GM20431 (cell line): ENCODE measurements around the gene AMIGO3.

ENCODE experiments used
- in situ Hi-C: fragments of 300-500 bp; cut with MseI, MboI; formaldehyde crosslinking; loops from one replicate; pipeline ENCODE4 v1.15.0; 2020; ENCODE audit warnings: low sequenced_read_pairs; ENCODE audit not compliant: unreplicated experiment

Gene AMIGO3

DNA sequence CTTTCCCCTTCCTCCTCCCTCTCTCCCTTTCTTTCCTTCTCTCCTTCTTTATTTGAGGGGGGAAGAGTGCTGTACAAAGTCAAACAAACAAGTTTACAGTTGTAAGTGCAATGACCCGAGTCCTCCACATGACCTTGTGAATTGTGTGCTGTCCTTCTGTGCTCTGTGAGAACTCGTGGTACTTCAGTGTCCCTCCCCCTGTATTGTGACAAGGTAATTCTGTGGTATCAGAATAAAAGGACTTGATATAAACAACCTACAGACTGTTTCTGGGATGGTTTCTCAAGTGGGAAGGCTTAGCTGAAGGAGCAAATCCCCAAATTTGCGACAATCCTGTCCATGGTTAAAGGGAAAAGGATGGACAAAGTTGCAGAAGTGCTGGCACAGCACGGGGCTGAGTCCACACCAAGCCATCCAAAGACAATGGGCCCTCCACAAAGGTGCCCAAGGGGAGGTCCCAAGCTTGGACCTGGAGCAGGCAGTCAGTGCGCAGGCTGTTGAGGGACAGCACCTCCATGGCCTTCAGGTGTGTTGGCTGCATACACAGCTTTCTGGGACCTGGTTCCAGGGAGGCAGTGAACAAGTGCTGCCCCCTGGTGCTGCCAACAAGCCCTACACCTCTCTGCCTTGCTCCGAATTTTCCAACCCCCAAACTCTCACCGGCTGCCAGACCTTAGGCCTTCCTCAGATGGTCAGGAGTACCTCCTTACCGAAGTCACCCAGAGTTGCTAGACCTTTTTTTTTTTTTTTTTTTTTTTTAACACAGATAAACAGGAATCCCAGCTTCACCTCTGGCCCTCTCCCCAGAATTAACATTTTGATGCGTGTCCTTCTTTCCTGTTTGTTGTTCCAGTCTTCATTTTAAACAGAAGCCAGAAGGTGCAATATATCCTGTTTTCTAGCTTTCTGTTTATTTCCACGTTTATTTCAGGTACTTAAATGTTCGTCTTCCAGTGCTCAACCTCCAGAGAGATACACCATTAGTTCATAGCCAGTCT is 47.9 kb downstream of the AMIGO3 start:
- in situ Hi-C loops: no loop called here

DNA sequence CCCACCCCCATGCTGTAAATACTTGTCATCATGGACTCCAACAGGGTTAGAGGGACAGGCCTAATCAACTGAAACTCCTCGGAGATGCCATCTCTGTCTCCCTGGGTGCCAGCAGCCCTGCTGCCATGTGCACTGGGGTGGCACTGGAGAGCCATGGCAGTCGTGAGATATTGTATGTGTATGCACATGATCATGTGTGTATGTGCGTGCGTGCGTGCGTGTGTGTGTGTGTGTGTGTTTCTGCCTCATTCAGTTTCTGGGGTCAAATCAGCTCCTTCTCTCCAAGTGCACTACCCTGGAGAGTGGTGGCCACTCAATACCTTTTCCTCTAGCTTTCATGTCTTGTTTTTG is 48.6 kb downstream of the AMIGO3 start:
- in situ Hi-C loops: no loop called here

DNA sequence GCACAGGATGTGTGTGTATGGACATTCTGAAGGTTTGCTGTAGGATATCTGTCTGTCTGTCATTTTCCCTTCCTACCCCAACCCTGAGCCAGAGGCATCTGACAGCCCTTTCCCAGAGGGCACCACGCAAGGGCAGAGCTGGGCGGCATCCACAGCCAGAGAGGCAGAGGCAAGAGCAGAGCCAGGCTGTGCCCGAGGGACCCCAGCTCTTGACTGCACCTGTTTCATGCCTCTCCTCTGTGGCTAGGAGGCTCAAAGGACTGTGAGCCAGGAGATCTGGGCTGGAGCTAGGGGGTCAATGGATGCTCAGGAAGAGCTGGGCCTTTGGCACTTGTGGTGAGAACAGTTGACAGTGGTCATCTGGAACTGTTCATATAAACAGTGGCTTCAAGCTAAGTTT is 50.1 kb downstream of the AMIGO3 start:
- in situ Hi-C loops: loop anchor here (10.0 kb wide), 1 partner anchor 135 kb away; no protein-coding TSS in a partner anchor

DNA sequence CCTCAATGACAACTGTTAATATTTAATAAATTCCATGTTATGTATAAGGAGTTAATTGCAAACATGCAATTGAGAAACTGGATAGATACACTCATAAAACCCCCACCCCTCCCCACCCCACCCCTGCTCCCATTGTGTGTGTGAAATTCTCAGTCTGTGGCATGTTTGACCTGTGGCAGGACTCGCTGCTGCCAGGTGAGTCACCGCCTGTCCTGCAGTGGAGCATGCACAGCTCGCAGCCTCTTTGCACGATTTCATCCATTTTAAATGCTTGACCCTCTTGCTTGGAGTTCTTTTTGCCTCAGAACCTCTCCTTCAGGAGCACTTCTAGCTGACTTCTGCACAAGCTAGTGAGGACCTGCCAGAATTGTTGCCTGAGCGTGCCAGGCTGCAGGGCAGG is 50.6 kb downstream of the AMIGO3 start:
- in situ Hi-C loops: loop anchor here (10.0 kb wide), 1 partner anchor 134 kb away; no protein-coding TSS in a partner anchor

DNA sequence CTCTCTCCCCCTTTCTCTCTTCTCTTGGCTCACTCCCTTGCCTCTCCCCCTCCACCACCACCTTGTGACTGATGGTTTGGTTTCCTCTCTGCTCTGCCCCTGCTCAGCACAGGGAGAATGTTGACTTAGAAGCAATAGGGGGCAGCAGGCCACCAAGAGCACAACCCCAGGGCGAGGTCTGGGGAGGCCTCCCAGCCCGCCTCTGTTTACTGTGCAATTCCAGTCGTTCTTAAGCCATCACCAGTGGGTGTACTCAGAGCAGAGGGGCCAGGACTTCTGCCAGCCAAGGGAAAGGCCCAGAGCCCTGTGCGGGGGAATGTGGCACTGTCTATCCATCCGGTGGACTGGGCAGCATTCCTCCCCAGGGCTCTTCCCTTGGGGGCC is 51.1 kb downstream of the AMIGO3 start:
- in situ Hi-C loops: loop anchor here (10.0 kb wide), 1 partner anchor 134 kb away; no protein-coding TSS in a partner anchor

DNA sequence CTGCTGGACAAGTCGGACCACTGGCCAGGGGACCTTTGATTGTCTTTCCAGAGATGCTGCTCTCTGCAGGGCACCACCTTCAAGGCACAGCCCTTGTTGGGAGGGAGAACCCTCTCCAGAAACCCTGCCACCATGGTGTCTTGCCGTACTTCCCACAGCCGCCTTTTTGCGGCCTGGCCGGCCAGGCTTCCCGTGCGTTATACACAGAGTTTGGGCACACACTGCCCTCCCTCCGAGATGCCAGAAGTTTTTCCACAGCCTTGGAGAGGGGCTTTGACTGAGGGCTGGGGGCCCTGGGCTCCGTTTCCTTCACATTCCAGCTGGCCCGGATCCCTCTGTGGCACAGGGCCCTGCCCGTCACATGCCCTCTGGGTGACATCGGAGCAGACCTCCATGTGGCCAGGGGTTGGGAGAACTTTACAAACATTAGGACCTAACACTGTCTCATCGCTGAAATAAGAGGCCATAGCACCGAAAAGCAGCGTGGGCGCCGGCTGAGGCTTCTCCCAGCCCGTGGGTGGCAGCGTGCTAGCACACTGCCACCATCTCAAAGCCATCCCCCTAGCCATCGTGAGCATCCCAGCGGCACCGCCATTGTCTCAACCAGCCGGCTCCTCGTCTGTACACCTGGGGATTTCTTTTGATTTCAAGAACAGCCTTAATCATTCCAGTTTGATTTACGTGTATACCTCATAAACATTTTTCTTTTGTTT is 51.6 kb downstream of the AMIGO3 start:
- in situ Hi-C loops: loop anchor here (10.0 kb wide), 1 partner anchor 133 kb away; no protein-coding TSS in a partner anchor
